GM12891 (cell line): Measurements from ENCODE around the gene CYP27B1.

Source experiments
- PAX5 ChIP-seq: IDR thresholded peaks from 2 replicates; pipeline ENCODE4 v1.6.1; 2011; ENCODE audit warnings: low read length, moderate library complexity, mild to moderate bottlenecking; ENCODE audit not compliant: insufficient read depth, severe bottlenecking
- POLR2A ChIP-seq: IDR thresholded peaks from 2 replicates; pipeline ENCODE4 v1.6.1; 2011; ENCODE audit warnings: low read depth, low read length, control low read depth
- POLR2AphosphoS5 ChIP-seq: IDR thresholded peaks from 2 replicates; pipeline ENCODE4 v1.6.1; 2011; ENCODE audit warnings: low read depth, low read length, control low read depth
- POU2F2 ChIP-seq: IDR thresholded peaks from 2 replicates; pipeline ENCODE4 v1.6.1; 2011; ENCODE audit warnings: low read depth, mild to moderate bottlenecking, control low read depth, low read length, moderate library complexity
- SPI1 ChIP-seq: IDR thresholded peaks from 2 replicates; pipeline ENCODE4 v1.6.1; 2011; ENCODE audit warnings: low read depth, low read length, control low read depth
- TAF1 ChIP-seq: IDR thresholded peaks from 2 replicates; pipeline ENCODE4 v1.6.1; 2011; ENCODE audit warnings: low read depth, low read length, control low read depth

DNA sequence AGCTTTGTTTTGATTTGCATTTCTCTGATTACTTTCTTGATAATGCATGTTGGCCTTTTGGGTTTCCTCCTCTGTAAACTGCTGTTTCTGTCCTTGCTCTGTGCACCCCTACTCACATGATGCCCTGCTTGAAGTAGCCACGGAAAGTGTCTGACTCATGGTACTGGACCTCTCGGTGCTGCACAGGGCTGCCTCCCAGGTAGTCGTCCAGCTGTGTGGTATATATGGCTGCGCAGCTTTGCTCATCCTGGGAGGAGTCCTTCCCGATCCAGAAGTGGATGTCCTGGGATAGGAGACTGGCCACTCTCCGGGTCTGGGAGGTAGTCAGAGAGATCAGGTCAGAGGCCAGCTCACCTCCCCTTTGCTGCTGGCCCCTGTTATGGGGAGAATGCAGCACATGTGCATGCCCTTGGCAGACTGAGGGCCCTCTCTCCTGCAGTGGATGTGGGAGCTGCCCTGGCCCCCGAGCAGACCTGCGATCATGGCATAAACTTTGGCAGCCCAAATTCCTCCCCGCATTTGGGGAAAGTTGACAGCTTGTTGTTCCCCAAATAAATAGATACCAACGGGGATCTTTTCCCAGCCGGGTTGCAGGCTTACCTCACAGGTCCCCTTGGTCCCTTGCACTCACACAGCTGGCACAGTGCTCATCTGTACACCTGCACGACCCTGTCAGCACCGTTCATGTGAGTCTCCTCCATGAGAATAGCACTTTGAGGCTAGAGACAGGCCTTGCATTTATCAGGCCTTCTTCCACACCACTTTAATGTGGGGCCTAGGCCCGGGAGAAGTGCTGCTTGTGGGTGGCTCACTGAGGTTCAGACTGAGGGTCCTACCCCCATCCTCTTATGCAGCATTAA lies 46.5 kb upstream of the CYP27B1 start:
- TF ChIP-seq POLR2AphosphoS5 = no peak
- no peak for TF ChIP-seq TAF1
- TF ChIP-seq POLR2A = no peak
- no peak for TF ChIP-seq SPI1
- TF ChIP-seq PAX5 = no peak
- no peak for TF ChIP-seq POU2F2
